Hematopoietic multipotent progenitor cell (in vitro differentiated cells): ENCODE measurements around the gene DCC. TPM values are rescaled to one million over a fixed set of nuclear protein-coding genes. Genes with fewer than 3 reads are reported as not detected.

Experiments
- DNase-seq, 3 donors: peaks; one replicate each; pipeline ENCODE4 v3.0.0-alpha.2; 2011 to 2015; ENCODE audit warnings: low read depth in 2 of 3, low spot score in 2 of 3
- total RNA-seq: library from RNA; depleted of rRNA; stranded (reverse); fragments of >200 nt; gene quantifications from one replicate; pipeline ENCODE4 v1.2.3, GENCODE V29; 2012

Gene DCC
- total RNA-seq, 1 donor, result not detected

DNA sequence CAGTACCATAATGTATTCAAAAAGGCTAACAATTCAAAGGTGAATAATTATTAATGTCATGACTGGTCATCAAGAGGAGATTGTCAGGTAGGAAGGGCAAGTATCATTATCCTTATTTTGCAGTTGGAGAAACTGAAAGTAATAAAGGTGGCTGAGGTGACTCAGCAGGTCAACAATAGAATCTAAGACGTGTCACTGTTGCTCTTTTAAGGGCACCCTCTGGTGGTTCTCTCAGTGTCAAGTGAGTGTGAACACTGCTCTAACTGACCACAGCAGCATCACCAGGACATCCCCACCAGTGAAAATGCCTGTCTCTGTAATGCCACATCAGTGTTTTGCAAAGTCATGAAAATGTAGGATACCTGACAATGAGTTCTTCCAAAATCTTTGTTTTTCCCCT lies 69.7 kb downstream of the DCC start:
- DNase-seq, result no peak

DNA sequence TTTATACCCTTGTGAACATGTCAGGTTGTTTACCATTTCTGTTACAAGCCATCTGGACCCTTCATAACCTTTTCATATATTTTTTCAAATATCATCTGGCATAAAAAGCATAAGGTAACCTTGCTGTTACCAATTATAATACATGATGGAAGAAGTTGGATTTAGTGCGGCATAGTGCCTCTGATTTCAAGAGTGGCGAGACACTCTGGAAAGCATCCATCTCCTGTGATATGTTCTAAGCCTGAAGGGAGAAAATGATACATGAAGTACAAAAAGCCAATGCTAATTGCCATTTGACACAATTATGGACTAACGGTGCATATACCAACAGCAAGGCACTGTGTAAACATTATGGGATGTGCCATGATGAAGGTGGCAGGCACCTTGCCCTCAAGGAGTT lies 75.1 kb downstream of the DCC start:
- DNase-seq, result no peak

DNA sequence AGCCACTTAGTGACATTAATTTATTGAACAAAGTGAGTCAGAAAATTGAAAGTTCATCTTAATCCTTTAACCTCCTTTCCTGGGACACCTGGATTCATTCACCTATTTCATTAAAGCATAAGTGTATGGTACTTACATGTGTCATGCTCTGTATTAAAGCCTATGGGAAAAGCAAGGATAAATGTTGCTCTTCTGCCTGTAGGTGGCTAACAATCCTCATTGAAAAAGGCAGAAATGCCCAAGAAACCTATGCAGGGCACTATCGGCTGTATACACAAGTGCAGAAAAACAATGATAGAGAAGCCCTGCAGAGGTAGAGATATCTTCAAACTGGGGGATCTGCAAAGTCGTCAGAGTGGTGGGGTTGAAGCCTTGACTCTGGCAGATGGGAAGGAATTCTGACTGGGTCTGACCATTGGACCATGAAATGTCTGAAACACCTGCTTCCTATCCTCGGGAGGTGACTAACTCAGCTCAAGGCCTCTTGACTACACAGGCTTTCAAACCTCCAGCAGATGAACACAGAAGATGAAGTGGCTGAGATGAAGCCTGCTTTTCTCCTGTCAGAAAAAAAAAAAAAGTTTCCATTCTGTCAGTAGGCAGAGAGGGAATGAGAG lies 83.1 kb downstream of the DCC start:
- DNase-seq, result no peak

DNA sequence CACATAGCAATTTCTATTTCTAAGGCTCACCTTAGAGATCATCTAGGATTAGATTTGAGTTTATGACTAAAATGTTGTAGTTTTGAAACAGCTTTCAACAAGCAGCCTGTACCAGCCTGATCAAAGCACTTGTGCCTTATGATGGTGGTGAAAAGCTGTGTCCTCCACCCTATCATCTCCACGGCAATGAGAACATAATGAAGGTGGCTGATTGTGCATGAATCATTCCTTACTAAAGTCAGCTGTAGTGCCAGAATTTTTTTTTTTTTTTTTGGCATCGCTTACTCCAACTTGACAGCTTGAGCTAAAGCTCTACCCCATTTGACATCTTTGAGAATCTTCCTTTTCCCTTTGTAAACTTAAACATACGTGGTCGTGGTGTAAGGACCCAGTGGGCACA lies 86.0 kb downstream of the DCC start:
- no peak for DNase-seq

DNA sequence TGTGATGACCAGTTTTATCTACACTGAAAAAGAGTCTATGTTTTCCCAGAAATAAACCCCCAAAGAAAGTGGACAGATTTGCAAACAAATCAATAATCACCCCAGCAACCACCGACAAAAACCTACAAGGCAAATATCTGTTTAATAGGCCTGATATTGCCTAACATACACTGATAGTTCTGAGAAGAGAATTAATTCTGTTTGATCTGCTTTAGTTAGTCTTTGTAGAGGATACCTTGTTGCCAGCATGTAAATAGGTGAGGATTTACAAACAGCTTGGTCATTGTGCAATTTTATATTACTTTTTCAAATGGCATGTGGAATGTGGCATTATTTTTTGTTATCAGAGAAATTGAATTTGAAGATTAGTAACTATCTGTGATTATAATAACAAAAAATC lies 86.5 kb downstream of the DCC start:
- DNase-seq, result no peak

DNA sequence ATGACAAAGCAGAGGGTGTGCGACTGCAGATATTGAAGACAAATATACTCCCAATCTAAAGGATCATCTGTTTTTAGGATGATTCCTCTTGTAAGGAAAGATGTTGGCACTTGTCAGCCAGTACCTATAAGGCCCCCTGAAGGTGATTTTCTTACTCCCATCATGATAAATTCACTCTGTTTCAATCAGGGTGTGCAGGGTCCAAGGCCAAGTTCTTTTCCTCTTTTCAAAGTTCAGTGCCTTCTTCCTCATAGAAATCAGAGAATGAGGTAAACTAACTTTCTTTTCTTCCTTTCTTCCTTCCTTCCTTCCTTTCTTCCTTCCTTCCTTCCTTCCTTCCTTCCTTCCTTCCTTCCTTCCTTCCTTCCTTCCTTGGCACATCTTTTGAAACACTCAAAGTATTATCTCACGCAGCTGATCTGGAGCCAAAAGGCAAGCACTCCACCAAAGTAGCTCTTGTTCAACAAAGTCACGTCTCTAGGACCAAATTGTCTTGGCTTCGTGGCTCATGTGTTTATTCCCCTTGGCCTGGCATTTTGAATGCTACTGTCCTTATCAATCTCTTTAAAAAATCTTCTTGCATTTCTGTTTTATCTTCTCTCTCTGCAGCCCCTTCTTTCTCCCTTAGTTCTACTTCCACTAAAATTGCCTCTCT lies 87.7 kb downstream of the DCC start:
- DNase-seq, result no peak

DNA sequence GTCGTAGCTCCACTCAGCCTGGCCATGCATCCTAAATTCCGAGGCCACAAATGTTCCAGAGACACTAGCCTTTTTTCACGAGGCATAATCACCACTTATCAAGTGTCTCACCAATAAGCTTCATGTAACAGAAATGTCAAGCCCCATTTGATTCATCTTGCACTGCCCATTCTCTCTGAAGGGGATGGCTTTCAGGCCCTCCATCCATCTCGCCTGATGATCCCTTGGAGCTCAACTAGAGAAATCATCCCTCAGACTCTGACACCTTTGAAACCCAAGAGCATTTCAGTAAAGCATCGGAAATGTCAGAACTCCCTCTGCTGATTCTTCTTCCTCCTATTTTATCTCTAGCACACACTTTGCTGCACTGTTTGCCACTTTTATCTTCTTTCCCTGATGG lies 91.7 kb downstream of the DCC start:
- no peak for DNase-seq

DNA sequence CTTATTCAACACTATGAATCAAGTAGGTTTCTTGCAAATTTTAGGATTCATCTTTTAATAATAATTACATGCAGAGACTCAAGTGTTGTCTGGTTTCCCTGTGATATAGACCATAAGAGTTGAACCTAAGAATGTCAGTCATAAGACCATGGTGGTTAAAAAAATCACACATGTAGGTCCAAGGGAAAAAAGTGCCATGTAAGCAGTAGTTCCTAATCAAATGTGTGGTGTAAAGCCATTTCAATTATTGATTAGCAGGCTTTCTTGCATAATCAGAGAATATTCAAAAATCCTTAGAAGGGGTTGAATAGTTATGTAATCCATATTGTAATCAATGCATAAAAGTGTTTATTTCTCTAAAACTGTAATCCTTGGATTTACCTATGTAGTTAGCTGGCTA lies 93.8 kb downstream of the DCC start:
- no peak for DNase-seq

DNA sequence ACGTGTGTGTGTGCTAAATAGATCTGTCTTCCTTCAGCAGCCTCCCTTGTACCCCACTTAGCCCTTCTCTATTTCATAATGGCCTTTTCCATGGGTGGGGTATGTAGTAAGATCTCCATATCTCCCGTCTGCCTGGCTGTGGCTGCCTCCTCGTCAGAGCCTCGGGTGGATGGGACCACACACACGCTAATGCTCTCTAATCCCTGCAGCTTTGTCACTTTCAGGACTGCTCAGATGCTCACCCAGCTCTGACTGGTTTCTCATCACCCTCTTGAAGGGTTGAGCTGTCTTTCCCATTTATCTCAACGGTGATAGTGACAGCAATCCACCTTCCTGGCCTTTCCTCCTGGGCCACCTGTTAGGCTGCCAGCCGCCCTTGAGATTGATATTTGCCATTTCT lies 95.3 kb downstream of the DCC start:
- no peak for DNase-seq

DNA sequence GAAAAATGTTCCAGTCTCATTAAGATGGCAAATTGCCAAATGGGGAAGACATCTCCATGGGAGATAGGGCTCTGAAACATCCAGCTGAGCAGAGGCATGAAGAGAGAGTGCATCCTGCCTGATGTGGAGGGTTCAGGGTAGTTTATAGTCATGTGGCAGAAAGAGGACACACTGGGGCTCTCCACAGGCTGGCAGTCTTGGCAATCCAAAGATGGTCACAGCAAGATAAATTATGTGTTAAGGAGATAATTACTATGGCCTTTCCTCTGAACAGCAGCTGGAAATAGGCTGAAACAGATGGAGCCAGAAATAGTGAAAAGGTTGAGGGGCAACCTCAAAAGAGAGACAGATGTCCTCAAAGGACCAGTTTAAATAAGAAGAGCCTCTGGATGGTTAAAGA lies 97.2 kb downstream of the DCC start:
- DNase-seq, result no peak

DNA sequence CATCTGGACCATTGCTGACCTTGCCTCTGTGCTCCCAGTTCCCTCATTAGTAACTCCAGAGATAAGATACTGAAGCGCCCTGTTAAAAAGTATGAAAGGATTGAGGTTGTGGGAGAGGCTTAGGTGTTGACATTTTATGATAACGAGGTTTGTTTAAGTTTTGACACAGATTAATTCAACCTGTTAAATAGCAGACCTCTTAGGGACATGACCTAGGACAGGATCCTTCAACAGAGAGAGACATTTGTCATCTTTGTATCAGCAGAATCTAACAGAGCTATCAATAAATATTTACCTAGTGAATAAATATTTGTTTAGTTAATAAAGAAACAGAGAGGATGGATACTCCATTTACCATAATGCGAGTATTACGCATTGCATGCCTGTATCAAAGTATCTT lies 99.5 kb downstream of the DCC start:
- DNase-seq, result no peak

DNA sequence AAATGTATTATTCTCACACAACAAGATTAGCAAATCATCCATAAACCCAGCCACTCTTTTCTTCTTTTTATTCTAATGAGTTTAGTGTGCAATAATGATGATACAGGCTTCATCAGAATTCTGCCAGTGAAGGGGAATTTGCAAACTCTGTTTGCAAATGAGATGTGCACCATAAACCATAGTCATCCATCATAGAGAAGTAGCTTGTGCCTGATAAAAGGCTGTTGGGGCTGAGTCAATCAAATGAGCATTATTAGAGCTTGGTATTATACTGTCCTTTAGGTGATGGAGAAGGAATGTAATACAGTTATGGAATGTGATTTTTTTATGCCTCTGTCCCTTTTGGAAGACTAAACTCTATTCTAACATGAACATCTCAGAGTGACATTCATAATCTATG lies 101.8 kb downstream of the DCC start:
- no peak for DNase-seq

DNA sequence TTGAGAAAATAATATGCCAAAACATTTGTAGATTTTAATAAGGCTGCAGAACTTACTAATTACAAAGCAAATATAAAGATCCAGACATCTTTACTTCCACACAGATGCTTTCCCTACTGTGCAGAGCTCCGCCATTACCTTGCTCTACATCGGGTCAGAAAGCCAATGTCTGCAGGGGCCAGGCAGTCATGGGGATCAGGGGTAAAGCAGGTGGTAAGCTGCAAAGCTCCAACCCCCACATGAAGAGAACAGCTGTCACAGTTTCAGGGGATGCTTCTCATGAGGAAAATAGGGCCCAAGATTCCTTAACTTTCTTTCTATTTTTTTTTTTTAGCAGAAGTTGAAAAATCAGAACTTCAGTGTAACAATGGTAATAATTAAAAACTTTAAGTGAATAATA lies 102.7 kb downstream of the DCC start:
- DNase-seq, result no peak

DNA sequence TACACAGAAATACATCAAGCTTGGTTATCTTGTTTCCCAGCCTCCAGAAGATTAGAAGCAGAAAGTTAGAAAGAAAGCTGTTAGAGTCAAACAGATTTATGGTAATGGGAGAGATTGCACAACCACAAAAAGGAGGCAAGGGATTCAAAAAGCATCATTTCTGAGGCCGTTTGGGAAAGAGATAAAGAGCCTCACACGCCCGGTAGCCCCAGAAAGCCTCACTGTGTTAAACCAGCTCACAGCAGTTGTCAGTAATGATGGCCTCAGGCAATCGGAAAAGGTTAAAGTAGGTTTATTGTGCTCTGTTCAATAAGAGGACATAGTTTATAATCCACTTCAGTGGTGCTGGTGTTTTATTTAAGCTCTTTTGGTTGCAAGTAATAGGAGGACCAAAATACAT lies 111.3 kb downstream of the DCC start:
- no peak for DNase-seq

DNA sequence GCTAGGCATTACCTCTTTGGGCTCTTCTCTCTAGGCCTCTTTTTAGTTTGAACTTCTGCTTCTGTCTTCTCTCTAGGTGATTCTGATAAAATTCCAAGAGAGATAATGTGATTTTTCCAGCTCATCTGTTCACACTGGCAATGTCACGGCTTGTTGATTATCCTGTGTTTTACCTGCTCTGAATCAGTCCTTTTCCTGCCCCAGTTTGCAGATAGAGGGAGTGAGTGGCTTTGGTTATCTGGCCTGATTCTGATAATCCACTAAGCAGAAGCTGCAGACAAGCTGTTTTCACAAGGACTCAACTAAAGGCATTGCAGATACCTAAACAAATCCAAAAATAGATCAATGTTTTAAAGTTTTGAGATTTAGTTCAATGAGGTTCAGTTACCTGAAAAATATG lies 111.9 kb downstream of the DCC start:
- DNase-seq, result no peak

DNA sequence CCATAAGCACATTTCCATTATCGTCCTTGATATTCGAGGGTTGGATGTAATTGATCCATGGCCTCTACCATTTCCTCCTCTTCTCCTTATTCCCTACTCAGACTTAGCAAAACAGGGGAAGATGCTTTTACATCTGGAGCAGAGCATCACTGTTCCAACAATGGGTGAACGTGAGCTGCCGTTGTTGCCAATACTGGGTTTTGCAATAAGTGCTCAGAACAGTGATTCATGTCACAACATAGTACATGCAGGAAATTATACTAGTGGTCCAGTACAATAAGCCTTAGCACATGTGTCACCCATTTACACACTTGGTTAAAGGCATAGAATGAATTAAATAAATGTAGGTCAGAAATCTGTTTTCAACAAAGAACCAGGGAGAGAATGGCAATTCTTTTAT lies 112.4 kb downstream of the DCC start:
- DNase-seq, result no peak

DNA sequence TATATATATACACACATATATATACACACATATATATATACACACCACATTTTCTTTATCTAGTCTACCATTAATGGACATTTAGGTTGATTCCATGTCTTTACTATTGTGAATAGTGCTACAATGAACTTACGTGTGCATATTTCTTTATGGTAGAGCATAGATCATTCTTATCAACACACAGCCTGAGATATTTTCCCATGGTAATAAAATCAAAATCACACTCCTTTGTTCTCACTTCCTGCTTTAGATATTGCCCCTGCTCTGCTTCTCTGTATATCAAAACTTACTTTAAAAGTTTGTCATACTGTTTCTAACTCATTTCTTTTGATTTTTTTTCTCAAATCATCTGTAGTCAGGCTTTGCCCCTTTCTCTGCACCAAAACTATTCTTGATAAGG lies 119.9 kb downstream of the DCC start:
- DNase-seq, result no peak

DNA sequence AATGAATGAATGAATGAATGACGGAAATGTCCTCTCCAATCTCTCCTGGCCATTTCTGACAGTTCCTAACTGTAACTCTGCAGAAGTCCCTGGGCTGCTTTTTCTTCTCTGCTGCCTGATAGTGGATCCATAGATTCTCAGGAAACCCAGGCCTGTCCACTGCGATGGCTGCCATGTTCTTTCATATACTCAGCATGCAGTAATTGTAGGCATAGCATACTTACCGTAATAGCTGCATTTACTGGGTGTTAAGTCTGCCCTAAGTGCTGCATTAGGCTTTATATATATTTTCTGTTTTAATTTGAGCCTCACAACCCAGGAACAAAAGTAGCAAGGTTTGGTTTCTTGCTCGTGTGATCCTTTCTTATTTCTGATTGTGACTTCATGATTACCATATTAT lies 122.9 kb downstream of the DCC start:
- DNase-seq, result no peak

DNA sequence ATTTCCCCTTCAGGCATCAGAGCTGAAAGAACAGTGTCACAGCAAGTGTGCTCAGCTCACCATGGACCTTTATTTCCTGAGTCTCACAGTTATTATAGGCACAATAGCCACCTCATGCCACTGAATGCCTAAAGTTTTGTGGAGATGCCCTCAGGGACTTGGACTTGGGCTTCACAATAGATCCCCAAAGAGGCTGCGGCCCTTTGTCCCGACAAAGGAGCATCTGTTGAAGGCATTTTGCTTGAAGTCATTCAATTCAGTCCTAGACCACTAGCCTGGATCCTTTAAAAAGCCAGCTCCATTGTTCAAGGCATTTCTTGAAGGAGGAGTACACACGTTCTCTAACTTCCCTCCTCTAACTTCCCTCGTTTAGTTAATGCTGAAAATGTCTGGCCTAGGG lies 125.4 kb downstream of the DCC start:
- no peak for DNase-seq

DNA sequence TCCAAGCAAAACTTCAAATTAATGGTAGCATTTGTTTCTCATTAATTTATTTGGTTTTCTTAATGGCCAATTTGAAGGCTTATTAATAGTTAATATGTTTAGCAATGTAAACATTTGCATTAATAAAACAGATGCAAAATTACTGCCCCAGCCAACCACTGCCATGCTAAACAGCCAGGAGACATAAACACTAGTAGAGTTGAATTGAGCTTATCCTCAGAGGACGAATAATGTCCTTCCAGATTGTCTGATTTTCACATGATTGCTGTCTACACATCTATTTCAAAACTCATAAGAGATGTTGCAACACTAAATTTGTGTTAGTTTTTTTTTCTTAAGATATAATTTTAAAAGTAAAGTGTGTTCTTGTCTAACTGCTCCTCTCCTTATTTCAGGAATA lies 128.5 kb downstream of the DCC start:
- no peak for DNase-seq

DNA sequence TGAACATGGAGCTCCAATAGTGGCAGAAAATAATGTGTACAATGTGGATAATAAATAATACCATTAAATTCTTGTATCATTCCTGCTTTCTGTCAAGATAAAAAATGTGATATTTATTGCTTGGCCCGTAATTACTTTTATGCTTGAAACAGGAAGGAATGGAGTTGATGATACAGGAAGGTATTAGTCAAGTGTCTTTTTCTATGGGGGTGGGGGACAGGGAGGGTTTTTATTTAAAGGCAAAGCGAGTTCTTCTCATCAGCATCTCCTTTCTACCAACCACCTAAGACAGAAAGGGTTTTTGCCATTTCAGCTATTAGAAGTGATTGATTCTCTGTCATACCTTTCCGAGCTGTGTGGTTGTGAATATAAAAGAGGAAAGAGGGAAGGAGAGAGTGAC lies 135.3 kb downstream of the DCC start:
- no peak for DNase-seq

DNA sequence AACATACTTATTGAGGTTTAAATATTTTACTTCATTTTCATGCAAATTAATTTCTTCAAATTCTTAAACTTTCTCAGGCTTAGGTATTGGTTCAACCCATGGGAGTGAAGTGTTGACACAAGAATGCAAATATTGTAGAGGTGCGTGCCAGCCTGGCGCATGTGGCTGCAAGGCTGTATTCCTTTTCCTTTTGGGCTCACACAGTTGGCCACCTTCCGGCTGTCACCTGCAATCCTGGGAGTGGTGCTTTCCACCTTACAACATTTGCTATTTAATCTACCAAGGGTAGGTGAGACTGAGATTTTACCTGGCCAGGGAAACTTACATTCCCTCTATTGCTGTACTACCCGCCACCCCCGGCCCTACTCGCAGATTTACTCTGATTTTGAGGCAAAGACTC lies 141.1 kb downstream of the DCC start:
- no peak for DNase-seq

DNA sequence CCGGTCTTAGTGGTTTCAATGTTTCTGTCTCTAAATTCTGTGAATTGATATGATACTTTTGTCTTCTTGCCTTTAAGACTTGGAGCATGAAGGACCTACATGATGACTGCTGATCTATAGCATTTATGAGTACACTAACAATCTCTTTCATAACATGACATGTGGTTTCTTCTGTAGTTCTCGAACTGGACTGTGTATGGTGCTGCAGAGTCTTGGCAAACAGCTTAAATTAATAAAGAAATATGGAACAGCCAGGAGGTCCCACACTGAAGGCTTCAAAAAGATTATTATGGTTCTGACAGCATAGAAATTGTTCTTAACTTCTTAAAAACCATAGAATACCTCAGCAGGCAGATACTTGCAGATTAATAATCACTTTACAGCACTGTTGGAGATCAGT lies 145.0 kb downstream of the DCC start:
- DNase-seq, result no peak
